NCI-H2107 treated with DMSO at 0.1 percent for 48 hours (cell line): ENCODE measurements around the gene SIN3A.
"Not testable (repeated sequence)": the region's sequence is repeated elsewhere in the genome, so short reads cannot be mapped to it uniquely, and the experiment has no call there.

Experiments used
- DNase-seq: peaks from one replicate; lab custom pipeline; 2025; ENCODE audit not compliant: unreplicated experiment; lab: John Stamatoyannopoulos, UW

SIN3A gene

DNA sequence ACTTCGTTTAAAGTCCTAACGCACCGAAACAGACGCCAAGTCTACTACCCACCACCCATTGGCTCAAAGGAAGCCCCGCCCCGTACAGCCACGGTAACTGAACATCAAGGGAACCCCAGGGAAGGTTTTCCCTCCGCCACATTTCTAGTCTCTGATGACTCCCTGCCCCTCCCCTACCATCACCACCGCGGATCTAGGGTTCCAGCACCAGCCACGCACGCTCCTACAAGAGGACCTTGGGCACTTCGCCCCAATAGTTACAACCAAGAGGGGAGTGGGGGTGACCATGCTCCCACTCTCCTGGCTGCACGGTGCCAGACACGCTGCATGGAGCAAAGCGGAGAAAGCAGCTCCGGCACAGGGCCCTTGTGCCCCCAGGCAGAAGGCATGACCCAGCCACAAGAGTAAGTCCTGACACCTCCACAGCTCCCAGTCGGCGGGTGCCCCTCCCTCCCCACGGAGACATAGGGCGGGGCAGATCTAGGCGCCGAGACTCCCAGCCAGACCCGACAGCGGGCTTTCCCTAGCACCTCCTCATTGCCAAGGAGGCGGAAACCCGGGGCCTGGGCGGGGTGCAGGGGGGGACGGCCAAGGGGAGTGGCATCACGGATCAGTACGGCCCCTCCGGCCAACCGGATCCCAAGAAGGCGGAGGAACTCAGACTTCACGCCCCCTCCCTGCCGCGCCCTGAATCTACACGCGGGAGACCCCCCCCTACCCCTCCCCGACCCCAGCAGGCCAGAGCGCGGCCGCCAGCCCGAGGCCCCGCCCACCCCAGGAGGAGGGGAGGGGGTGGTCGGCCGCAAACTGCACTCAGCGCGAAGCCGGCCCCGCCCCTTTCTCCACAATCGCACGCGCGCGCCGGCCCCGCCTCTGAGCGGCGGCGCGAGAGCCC is 936 bp downstream of the SIN3A start:
- DNase-seq, result peak; percentile 62

DNA sequence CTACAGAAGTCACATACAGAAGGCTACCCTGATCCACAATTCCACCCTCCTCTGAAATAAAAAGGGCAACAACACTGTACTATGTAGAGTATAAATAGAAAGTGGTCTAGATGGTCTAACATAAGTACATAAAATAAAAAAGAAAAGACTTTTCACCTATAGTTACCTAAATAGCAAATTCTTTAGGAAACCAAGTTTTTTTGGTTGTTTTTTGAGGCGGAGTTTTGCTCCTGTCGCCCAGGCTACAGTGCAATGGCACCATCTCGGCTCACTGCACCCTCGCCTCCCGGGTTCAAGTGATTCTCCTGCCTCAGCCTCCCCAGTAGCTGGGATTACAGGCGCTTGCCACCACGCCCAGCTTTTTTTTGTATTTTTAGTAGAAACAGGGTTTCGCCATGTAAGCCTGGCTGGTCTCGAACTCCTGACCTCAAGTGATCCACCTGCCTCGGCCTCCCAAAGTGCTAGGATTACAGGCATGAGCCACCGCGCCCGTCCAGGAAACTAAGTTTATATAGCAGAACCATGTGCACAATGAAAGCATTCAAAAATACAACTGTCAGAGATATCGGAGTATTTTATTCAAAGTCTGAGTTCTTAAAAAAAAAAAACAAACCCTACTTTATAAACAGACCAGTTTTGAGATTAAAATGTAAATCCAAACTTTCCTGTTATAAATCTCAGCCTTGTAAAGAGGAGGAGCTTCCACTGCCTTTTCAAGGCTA is 1.7 kb downstream of the SIN3A start:
- no peak for DNase-seq

DNA sequence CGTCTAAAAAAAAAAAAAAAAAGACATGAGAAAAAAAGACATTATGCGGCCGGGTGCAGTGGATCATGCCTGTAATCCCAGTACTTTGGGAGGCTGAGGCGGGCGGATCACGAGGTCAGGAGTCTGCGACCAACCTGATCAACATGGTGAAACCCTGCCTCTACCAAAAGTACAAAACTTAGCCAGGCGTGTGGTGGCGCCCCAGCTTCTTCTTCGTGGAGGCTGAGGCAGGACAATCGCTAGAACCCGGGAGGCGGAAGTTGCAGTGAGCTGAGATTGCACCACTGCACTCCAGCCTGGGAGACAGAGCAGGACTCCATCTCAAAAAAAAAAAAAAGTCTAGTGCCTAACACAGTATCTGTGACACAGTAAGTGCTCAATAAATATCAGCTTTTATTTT is 3.3 kb downstream of the SIN3A start:
- DNase-seq, result not testable (repeated sequence)

DNA sequence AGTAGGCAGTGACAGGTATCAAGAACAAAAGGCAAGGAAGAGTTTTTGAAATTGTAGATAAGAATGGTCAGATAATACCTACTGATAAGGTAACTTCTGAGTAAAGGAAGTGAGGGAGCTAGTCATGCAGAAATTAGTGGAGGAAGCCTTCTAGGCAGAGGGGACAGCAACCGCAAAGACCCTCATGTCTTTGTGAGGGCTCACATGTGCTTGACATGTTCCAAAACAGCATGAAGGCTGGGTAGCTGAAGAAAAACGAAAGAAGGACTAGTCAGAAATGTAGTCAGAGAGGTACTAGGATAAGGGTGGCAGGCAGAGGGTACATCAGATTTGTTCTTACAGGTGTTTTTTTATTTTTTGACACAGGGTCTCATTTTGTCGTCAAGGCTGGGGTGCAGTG is 5.3 kb downstream of the SIN3A start:
- DNase-seq, result no peak

DNA sequence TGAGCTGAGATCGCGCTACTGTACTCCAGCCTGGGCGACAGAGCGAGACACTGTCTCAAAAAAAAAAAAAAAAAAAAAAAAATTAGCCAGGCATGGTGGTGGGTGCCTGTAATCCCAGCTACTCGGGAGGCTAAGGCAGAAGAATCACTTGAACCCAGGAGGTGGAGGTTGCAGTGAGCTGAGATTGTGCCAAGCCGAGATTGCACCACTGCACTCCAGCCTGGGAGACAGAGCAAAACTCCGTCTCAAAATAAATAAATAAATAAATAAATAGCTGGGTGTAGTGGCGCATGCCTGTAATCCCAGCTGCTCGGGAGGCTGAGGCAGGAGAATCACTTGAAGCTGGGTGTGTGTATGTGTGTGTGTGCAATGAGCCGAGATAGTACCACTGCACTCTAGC is 6.2 kb downstream of the SIN3A start:
- not testable (repeated sequence) for DNase-seq

DNA sequence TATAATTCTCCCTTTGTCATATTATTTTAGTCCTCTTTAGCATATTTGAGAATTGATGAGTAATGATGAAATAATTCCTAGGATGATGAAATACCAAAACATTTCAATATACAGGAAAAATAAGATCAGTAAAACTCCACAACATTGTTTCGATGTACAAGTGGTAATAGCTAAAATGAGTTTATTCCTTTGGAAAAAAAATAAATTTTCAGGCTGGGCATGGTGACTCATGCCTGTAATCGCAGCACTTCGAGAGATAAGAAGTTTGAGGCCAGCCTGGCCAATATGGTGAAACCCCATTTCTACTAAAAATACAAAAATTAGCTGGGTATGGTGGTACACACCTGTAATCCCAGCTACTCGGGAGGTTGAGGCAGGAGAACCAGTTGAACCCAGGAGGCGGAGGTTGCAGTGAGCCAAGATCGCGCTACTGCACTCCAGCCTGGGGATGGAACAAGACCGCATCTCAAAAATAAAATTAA is 7.5 kb downstream of the SIN3A start:
- not testable (repeated sequence) for DNase-seq

DNA sequence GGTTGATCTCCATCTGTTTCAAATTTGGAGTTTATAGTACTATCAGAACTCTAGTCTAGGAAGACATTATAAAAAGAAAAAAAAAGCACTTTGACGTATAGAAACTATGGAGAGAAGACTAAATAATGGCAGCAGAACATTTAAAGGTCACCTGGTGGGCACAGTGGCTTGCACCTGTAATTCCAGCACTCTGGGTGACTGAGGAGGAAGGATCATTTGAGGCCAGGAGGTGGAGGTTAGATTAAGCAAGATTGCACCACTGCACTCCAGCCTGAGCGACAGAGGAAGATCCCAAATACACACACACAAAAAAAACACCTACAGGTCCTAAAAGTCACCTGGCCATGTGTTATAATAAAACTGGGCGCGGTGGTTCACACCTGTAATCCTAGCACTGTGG is 13.8 kb downstream of the SIN3A start:
- DNase-seq, result no peak

DNA sequence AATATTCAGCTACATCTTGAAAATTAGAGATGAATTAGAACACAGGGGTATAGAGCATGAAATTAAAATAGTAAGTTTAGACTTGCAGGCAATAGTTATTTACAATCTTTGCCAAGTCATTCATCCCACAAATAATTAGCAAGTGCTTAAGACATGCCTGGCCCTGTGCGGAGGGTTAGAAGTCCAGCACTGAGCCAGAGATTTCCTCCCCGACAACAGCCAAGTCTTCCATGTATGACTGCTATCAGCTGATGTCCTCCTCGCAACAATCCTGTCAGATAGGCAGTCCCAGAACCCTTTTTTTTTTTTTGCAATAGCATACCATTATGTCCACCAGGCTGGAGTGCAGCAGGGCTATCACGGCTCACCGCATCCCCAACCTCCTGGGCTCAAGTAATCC is 14.6 kb downstream of the SIN3A start:
- no peak for DNase-seq

DNA sequence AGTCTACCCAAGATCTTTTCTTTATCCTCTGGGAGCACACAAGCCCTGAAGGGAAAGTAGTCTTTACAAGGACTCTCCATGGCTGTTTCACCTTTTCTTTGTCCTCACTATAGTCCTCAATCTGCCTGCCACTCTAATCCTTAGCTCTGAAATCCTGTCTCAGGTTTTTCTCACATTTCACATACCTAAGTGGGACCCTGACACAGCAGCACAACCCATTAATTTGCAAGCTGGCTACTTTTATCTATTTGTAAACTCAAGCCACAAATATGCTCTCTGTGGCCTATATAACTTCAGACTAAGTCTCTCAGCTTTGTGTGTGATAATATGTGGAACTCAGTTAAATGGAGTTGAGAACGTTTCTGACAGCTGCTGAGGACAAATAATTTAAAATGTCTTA is 19.8 kb downstream of the SIN3A start:
- no peak for DNase-seq

DNA sequence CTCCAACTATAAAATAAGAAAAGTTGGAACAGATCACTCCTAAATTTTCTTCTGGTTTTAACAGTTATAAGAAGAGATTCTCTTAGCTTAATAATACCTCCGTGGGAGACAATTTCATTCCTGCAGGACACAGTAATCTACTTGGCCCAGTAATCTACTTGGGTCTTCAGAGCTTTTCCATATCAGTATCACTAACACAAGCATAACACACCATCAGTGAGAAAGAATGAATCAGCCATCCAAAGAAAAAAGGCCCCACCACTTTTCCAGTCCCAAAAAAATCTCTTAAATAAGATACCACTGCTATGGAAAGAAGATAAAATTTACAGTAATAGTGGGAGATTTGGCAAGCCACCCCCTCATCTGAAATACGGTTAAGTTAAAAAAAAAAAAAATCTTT is 20.2 kb downstream of the SIN3A start:
- DNase-seq, result no peak

DNA sequence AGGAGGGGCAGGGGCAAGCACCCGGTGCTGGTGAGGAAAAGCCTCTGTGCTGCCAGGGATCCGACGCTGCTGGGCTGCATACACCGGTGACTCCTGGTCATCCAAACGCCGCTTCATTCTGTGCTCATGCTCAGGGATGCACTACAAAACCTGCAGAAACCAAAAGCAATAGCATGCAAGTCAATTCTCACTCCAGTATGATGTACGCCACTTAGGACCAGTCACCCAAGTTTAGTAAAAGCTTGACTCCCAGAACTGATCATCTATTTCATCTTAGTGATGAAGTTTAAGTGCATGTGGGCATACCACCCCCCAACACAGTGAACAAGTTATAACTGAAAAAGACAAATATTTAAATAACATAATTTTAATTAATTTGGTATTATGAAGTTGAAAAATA is 21.2 kb downstream of the SIN3A start:
- no peak for DNase-seq

DNA sequence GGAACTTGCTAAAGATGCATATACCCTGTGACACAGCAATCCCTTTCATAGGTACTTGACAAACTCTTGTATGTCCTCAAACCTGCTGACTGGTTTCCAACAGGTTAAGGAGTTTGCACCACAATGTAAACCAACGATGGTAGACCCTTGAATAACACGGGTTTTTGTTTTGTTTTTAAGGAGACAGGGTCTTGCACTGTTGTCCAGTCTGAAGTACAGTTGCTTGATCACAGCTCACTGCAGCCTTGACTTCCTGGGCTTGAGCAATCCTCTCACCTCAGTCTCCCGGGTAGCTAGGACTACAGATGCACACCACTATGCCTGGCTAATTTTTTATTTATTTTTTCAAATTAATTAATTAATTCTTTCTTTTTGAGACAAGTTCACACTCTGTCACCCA is 23.3 kb downstream of the SIN3A start:
- DNase-seq, result no peak

DNA sequence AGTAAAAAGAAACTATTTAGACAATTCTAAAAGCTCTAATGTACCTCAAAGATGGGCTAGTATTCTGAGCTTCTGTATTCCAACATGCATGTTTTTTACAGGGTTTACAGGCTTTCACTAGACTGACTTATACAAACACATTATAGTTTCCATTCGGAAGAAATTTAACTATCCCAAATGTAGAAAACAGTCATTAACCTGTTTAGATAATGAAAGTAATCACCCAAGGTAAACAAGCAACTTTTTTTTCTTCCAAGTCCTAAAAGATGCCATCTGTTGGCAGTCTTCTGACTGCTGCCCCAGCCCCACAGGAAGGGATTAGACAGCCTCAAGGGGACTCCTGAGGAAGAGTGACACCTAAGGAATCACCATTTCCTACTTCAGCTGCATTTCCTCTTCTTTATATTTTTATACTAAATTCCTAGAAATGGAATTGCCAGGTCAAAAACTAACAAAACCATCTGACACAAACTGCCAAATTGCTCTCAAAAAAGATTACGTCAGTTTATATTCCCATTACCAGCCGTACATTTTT is 25.5 kb downstream of the SIN3A start:
- DNase-seq, result no peak

DNA sequence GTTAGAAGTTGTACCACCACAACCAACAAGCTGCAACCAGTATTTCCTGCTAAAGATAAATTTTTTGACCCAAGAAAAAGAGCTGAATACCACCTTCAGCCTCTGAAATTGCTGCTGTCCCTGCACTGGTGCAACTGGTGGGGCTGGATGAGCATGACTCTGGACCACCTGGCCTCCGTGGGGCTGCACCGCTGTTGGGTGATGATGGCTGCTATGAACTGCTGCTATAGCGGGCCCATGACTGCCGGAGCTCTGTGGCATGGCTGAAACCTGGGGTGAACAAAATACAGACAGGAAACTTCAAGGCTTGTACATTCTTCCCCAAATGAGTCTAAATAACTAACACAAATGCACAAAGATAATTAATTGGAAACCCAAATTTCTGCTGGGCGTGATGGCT is 28.9 kb downstream of the SIN3A start:
- no peak for DNase-seq

DNA sequence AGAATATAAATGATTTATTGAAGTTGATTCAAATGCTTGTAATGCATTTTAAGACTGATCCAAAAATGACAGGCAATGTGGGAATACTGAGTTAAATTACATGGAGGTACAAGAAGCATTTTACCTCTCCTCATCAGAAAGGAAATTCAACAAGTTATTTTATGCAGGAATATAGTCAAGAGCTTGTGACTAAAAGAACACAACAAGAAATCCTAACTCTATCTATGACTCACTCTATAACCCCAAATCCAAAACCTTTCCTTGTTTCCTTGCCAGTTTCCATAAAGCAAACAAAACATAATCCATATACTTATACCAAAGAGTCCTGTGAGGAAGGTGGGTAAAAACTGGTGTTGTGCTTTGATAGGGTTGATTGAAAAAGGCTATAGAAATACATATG is 30.8 kb downstream of the SIN3A start:
- no peak for DNase-seq

DNA sequence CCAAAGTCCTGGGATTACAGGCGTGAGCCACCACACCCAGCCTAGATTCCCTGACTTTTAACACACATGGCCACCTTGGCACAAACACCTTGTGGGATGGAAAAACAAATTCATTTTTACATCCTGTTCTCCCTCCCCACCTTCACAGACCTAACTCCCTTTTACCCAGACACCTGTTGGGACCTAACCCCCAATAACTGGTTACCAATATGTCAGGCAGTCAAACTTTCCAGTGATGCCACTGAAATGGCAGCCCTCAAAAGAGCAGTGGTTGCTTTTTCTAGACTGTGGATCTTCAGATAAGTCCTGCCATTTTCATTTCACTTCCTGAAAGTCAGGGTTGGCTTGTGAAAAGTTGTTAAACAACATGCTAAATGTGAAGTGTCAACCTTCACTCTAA is 34.9 kb downstream of the SIN3A start:
- no peak for DNase-seq

DNA sequence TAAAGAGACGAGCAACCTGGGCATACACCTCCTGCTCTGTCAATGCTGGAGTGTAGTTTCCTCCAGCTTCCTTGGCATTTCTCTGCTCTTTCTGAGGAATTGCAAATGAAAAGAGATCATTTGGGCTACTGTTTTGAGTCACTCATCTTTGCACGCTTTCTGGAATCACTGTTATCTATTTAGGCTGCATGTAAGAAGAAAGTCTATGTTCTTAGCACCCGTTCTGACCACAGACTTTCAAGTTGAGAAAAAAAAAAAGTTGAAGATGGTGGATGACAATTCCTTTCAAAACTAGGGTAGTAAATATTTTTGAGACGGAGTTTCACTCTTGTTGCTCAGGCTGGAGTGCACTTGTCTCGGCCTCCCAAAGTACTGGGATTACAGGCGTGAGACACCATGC is 41.3 kb downstream of the SIN3A start:
- no peak for DNase-seq

DNA sequence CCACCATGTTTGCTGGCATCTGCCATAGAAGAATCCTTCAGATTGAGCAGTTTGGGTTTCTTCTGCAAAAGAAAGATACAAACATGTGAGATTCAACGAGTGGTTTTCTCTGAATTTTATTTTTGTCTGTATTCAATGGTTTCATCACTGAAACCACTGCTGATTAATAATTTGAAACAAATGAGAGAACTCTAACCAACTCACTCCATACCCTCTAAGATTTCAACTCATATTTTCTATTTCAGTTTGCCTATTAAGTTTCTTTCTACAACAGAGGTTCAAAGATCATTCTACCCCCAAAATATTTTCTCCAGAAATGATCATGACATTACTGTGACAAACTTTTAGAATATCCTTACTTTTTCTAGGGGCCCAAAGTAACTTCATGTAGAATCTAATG is 44.4 kb downstream of the SIN3A start:
- no peak for DNase-seq

DNA sequence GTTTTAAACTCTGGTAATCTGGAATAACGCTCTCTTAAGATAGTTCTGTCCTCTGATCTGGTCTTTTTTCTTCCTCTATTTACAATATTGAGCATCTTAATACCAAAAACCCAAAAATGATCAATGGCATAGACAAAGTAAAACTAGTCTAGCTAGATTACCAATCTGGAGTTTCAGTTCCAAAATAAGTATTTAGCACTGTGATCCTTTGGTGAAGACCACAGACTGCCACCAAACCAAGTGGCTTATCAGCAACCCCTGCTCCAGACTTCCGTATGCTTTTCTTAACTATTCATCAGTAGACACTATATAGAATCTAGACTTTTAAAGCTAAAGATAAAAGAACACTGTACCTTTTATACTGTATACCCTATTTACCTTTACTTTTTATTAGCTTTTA is 47.6 kb downstream of the SIN3A start:
- DNase-seq, result no peak

DNA sequence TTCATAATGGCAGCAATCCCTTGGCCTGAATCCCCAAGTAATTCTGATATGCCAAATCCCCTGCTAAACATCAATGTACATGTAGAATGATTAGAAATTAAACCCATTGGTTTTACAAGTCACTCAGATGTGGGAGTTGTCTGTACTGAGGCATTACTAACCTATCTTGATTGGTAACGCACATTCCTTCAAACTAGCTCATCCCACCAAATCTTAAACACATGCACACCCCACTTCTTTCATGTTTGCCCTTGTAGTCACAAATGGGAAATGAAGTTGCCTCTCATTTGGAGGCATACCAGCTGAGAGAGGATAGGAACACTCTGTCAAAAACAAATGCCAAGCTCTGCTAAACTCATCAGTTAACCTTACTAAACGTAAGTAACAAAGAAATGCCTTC is 54.0 kb downstream of the SIN3A start:
- DNase-seq, result no peak

DNA sequence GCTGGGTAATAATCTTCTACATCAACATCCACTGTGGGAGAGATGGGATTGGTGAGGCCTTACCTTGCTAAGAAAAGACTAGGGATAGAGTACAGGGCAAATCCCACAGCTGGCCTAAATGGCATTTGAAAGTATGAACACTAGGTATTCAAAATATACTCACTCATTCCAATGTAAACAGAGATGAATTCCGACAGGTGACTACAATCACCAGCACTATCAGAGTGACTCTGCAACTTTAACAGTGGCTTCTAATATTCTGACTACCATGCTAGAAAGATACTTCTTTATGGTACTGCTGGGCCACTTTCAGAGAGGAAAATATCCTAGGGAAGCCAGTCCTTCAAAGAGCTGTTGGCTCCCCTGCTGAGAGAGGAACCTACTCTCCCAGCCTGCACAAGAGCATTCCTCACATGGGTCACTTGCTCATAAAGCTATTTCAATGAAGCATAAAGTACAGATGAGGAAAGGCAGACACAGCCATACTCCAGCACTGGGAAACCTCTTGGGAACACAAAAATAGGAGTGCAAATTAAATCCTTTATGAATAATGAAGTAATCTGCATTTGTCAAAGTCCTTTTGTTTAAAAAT is 61.6 kb downstream of the SIN3A start:
- DNase-seq, result no peak

DNA sequence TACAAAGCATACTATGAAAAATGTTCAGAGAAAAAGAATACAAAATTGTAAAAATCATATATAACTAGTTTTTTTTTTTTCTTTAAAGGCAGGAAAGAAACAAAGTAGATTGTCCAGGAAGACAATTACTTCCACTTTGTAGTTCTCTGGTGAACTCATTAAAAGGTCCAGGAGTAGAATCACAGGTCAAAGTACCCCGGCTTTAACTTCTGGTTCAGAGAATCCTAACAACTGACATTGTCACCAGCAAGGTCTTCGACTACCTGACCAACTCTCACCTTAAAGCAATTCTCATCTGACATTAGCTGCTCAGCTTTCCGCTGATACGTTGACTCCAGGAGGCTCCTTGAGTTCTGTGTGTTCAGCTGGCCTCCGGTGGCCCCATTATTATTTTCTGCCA is 67.5 kb downstream of the SIN3A start:
- DNase-seq, result not testable (repeated sequence)
